Kidney capillary endothelial cell (primary cell): ENCODE data around the gene GRAMD1C.

ENCODE experiments used
- DNase-seq: peaks from one replicate; pipeline ENCODE4 v3.0.0-alpha.2; 2018; ENCODE audit warnings: low spot score

Gene GRAMD1C

GRCh38 chr3:113952921-113953320 lies 114.3 kb downstream of the GRAMD1C start:
- DNase-seq: no peak

DNA sequence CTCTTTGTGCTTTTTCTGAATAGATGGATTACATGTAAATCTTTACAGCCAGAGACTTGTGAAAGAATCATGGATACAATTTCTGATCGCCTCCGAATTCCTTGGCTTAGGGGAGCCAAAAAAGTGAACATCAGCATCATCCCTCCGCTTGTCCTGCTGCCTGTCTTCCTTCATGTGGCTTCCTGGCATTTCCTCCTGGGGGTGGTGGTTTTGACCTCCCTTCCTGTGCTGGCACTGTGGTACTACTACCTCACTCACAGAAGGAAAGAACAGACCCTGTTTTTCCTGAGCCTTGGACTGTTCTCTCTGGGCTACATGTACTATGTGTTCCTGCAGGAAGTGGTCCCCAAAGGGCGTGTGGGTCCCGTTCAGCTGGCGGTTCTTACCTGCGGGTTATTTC lies 115.1 kb downstream of the GRAMD1C start:
- peak; percentile 14 for DNase-seq

- DNase-seq: no peak
Measured at GRCh38 chr3:113954091-113954685, 115.6 kb downstream of the GRAMD1C start.

DNA sequence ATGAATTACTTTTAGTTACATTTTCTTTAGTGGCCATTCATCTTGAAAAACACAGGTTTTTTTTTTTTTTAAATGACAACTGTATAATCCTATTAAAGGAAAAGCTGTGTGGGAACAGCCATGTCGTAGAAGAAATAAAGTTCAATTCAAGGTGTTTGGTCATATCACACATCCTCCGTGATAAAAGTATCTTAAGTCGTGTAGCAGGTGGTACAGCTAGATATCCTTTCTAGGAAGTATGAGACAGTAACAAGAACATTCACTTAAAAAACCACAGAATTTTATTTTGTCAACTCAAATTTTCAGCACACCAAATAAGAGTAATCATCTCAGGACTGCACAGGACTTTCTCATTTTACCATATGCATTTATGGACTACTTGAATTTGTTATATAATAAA lies 125.3 kb downstream of the GRAMD1C start:
- DNase-seq: no peak

GRCh38 chr3:113966172-113966571 lies 127.6 kb downstream of the GRAMD1C start:
- no peak for DNase-seq

- no peak for DNase-seq
Measured at GRCh38 chr3:113968986-113969385, 130.4 kb downstream of the GRAMD1C start.

DNA sequence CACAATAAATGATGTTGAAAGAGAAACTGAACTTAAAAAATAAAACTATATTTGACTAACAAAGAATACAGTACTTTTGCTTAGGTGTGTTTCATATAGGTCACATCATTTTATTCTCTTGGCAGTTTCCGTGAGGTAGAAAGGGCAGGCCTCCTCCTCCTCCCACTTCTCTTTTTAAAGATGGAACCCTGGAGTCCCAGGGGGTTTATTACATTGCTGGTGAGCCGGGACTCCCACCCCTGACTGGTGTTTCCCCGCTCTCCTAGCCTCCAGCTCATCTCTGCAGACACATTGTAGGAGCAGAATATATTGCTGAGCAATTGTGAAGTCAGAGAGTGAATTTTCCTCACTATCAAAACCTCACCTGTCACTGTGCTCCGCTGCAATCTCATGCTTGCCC lies 139.2 kb downstream of the GRAMD1C start:
- no peak for DNase-seq

DNA sequence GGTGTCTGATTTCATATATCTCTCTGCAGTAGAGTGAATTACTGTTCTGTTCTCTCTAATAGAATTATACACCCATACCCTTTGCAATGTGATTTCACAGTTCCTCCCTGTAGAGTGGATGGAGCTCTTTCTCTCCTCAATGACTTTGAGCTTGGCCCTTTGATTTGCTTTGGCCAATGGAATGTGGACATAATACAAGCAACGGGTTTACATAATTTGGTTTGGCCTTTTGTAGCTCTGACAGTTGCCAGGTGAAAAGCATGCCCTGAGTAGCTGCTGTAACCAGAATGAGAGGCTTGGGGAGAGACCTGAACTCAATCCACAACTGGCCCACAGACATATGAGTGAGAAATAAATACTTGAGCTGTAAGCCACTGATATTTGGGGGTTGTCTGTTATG lies 141.3 kb downstream of the GRAMD1C start:
- DNase-seq: no peak

- DNase-seq: no peak
Measured at GRCh38 chr3:113981803-113982202, 143.2 kb downstream of the GRAMD1C start.

DNA sequence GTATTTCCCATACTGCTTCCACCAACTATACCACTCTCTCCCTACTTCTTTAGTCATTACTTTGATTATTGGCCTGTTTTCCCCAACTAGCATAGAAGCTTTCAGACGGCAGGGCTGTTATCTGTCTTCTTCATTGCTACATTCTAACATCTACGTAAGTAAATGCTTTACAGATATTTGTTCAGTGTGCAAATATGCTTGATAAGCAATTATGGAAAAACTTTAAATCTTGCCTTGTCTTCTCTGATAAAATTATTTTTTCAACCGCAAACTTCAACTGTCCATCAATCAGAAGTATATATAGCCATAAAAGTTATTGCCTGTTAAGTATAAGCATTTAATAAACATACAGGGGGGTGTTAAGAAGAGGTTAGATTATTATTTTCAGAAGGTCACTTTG lies 145.0 kb downstream of the GRAMD1C start:
- DNase-seq: no peak

DNA sequence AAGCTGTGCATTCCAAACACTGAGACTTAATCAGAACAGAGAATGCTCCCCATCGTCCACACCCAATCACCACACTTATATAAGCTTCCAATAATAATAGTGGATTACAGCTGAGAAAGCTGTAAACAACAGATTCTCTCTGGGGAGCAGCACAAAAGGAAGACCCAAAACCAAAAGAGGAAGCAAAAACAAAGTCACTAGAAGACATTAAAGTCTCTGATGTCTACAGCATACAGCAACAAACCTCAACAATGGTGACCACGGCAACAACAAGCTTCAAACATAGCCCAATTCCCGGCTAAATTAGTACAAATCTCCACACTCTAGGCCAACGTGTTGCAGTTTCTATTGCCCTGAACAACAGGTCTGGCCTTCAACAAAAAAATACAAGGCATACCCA lies 147.0 kb downstream of the GRAMD1C start:
- no peak for DNase-seq
